Skeletal muscle tissue (tissue), 4 donors: Measurements from ENCODE around the gene AFP. TPM values are rescaled to one million over a fixed set of nuclear protein-coding genes. Genes with fewer than 3 reads are reported as not detected.

Experiments
- H3K27ac ChIP-seq: one replicate; pipeline ENCODE4 v1.7.0; 2013; ENCODE audit warnings: mild to moderate bottlenecking, low read depth, low read length, inconsistent platforms
- H3K27me3 ChIP-seq, 3 donors: one replicate each; pipeline ENCODE4 v1.7.0; 2013; ENCODE audit warnings: low read length in 3 of 3; ENCODE audit not compliant: control insufficient read depth in 3 of 3, insufficient read depth in 3 of 3
- H3K36me3 ChIP-seq, 3 donors: one replicate each; pipeline ENCODE4 v1.7.0; 2013; ENCODE audit warnings: low read length in 3 of 3; ENCODE audit not compliant: control insufficient read depth in 3 of 3, insufficient read depth in 3 of 3
- H3K4me1 ChIP-seq, 3 donors: one replicate each; pipeline ENCODE4 v1.7.0; 2013; ENCODE audit warnings: low read length in 3 of 3, mild to moderate bottlenecking in 3 of 3; ENCODE audit not compliant: control insufficient read depth in 3 of 3, insufficient read depth in 3 of 3
- H3K4me3 ChIP-seq, 3 donors: one replicate each; pipeline ENCODE4 v1.7.0; 2013; ENCODE audit warnings: low read length in 3 of 3
- H3K9ac ChIP-seq, 3 donors: one replicate each; pipeline ENCODE4 v1.7.0; 2013; ENCODE audit warnings: low read length in 3 of 3, mild to moderate bottlenecking in 3 of 3, moderate library complexity in 2 of 3, low read depth in 1 of 3
- H3K9me3 ChIP-seq, 3 donors: one replicate each; pipeline ENCODE4 v1.7.0; 2013; ENCODE audit warnings: low read length in 3 of 3; ENCODE audit not compliant: control insufficient read depth in 3 of 3
- total RNA-seq: library from RNA; depleted of rRNA; stranded (reverse); fragments of >200 nt; gene quantifications from one replicate; pipeline ENCODE4 v1.2.3, GENCODE V29; 2014
- donor health status: Osteomylitis.

Gene AFP
- total RNA-seq, 1 donor from 2014 or later = 1.0 TPM

DNA sequence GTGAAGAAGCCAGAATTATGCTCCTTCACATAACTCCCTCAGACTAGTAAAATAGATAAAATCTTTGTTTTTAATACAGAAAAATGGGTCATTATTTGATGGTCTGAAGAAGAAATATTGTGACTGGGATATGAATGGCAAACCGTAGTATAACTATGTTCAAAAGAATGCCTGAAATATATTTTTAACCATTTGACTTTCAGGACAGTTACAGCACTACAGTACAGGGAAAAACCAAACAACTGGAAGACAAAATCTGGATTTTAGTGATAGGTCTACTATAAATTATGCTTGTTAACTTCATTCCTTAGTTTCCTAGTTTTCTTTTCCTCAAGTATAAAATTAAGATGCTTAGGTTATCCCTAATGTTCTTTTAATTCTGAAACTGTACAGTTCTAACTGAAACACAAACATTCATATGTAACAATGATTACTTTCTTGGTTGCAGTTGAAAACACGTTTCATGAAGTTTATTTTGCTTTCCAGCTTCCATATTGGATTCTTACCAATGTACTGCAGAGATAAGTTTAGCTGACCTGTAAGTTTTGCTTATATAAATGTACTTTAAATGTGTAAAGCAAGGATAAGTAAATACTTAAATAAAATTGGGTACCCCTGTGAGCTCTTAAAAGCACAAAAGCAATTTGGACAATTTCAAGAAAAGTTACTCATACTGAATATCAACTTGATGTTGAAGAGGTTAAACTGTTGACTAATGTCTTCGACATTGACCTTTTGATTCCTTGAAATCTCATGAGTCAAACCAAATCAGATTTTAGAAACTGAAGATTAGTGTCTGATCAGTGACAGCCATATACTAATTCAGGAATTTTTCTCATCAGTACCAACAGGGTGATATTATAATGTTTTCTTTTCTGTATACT lies 895 bp downstream of the AFP start:
- H3K4me3 ChIP-seq = no peak overlapping the region
- no peaks in the 10 kb centered on the region for H3K9me3 ChIP-seq
- H3K36me3 ChIP-seq = no peaks in the 10 kb centered on the region
- no peak overlapping the region for H3K27ac ChIP-seq
- H3K27me3 ChIP-seq = peaks cover 0 to 3% (median 0%) of the 10 kb centered on the region in 3 donors
- no peaks in the 10 kb centered on the region for H3K4me1 ChIP-seq
- H3K9ac ChIP-seq = no peak overlapping the region

- no peaks in the 10 kb centered on the region for H3K4me1 ChIP-seq
- no peaks in the 10 kb centered on the region for H3K36me3 ChIP-seq
- H3K9ac ChIP-seq = no peak overlapping the region
- no peaks in the 10 kb centered on the region for H3K9me3 ChIP-seq
- H3K4me3 ChIP-seq = no peak overlapping the region
- H3K27ac ChIP-seq = no peak overlapping the region
- peaks cover 0 to 3% (median 0%) of the 10 kb centered on the region in 3 donors for H3K27me3 ChIP-seq
Measured at GRCh38 chr4:73437558-73437956, 1.5 kb downstream of the AFP start.

- Histone ChIP-seq H3K9ac (no peak overlapping the region), H3K27me3 (peaks cover 0 to 3% (median 0%) of the 10 kb centered on the region in 3 donors), H3K4me3 (no peak overlapping the region), H3K36me3 (no peaks in the 10 kb centered on the region), H3K4me1 (no peaks in the 10 kb centered on the region), H3K27ac (no peak overlapping the region), H3K9me3 (no peaks in the 10 kb centered on the region)
Measured at GRCh38 chr4:73438048-73438447, 2.0 kb downstream of the AFP start.

GRCh38 chr4:73438582-73439215 lies 2.7 kb downstream of the AFP start:
- no peaks in the 10 kb centered on the region for H3K4me1 ChIP-seq
- H3K4me3 ChIP-seq = no peak overlapping the region

DNA sequence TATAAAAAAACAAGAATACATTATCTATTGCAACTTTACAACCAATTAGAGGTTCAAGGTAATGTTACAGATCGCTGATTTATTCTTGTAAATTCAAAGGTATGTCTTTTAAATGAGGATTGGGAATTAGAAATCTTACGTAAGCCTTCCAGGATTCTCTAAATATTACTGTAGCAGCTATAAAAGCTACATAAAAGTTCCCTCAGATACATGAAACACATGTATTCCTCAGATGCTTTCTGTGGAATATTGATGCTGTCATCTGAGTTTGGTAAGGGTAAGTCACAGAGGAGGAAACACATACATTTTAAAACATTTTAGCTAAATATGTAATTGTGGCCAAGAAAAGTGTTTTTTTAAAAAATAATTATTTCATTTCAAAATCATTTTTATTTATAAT lies 3.4 kb downstream of the AFP start:
- Histone ChIP-seq H3K4me3 (no peak overlapping the region), H3K9ac (no peak overlapping the region), H3K36me3 (no peaks in the 10 kb centered on the region), H3K4me1 (no peaks in the 10 kb centered on the region), H3K27me3 (peaks cover 0 to 3% (median 0%) of the 10 kb centered on the region in 3 donors), H3K9me3 (no peaks in the 10 kb centered on the region), H3K27ac (no peak overlapping the region)

More at GRCh38 chr4:73438582-73439215, 2.7 kb downstream of the AFP start:
- Histone ChIP-seq H3K27ac (no peak overlapping the region), H3K9ac (no peak overlapping the region), H3K9me3 (no peaks in the 10 kb centered on the region), H3K36me3 (no peaks in the 10 kb centered on the region), H3K27me3 (peaks cover 0 to 3% (median 0%) of the 10 kb centered on the region in 3 donors)

DNA sequence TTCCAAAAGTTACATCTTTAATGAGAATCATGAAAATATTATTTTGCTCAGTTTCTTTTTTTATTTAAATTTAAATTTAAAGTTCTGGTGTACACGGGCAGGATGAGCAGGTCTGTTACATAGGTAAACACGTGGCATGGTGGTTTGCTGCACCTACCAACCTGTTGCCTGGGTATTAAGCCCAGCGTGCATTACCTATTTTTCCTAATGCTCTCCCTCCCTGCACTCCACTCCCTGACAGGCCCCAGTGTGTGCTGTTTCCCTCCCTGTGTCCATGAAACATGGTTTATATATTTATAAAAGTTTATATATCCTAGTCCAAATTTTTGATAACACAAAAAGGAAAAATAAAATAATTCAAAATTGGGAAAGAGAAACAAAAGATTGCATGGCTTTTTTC lies 4.0 kb downstream of the AFP start:
- Histone ChIP-seq H3K36me3 (no peaks in the 10 kb centered on the region), H3K27ac (no peak overlapping the region), H3K4me3 (no peak overlapping the region), H3K4me1 (no peaks in the 10 kb centered on the region), H3K9ac (no peak overlapping the region), H3K27me3 (peaks cover 0 to 3% (median 0%) of the 10 kb centered on the region in 3 donors), H3K9me3 (no peaks in the 10 kb centered on the region)

DNA sequence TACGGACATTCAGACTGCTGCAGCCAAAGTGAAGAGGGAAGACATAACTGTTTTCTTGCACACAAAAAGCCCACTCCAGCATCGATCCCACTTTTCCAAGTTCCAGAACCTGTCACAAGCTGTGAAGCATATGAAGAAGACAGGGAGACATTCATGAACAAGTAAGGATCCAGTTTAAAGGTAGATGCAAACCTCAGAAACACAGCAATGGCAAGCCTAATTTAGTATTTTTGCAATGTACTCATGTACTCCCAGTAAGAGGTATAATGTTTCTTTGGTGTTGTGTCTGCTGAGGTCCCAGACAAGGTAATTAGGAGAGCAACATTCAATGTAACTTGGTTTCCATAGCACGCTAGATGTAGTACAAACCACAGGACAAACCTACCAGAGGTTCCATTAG lies 4.6 kb downstream of the AFP start:
- H3K4me3 ChIP-seq = no peak overlapping the region
- no peaks in the 10 kb centered on the region for H3K36me3 ChIP-seq
- H3K9ac ChIP-seq = no peak overlapping the region
- H3K4me1 ChIP-seq = no peaks in the 10 kb centered on the region
- no peaks in the 10 kb centered on the region for H3K9me3 ChIP-seq
- peaks cover 0 to 3% (median 0%) of the 10 kb centered on the region in 3 donors for H3K27me3 ChIP-seq
- no peak overlapping the region for H3K27ac ChIP-seq

DNA sequence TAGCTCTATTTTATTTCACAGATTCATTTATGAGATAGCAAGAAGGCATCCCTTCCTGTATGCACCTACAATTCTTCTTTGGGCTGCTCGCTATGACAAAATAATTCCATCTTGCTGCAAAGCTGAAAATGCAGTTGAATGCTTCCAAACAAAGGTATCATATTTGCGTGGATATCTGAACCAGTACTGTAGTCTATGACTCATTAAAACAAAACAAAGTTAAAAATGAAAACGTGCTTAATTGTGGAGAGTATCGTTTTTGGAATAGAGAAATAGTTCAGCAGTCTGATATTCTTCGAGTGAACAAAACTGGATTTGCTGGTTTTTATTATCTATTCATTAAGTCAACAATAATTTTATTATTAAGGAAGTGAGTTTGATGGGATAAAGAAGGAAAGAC lies 6.3 kb downstream of the AFP start:
- Histone ChIP-seq H3K9ac (no peak overlapping the region), H3K36me3 (no peaks in the 10 kb centered on the region)

DNA sequence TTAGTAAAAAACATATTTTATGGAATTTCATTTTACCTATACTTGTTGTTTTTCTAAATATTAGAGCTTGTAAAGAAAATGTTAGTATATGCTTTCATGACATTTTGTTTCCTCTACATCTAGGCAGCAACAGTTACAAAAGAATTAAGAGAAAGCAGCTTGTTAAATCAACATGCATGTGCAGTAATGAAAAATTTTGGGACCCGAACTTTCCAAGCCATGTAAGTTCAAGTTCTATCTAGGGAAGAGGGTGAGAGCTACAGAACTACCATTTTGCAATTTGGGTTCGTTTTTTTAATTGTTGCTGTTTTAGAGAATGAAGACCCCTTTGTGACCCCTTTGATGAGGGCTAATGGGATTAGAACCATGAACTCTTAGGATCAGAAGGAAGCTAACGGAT lies 7.2 kb downstream of the AFP start:
- Histone ChIP-seq H3K9me3 (no peaks in the 10 kb centered on the region), H3K27me3 (no peaks in the 10 kb centered on the region), H3K36me3 (no peaks in the 10 kb centered on the region), H3K4me1 (no peaks in the 10 kb centered on the region), H3K9ac (no peak overlapping the region), H3K4me3 (no peak overlapping the region), H3K27ac (no peak overlapping the region)

More for the DNA sequence above, 6.3 kb downstream of the AFP start:
- H3K27me3 ChIP-seq = no peaks in the 10 kb centered on the region
- H3K4me3 ChIP-seq = no peak overlapping the region
- no peak overlapping the region for H3K27ac ChIP-seq
- H3K9me3 ChIP-seq = no peaks in the 10 kb centered on the region
- no peaks in the 10 kb centered on the region for H3K4me1 ChIP-seq
